H54 (cell line): Measurements from ENCODE around the gene RNF44.

ENCODE experiments used
- DNase-seq: peaks from one replicate; pipeline ENCODE4 v3.0.0; 2011; ENCODE audit warnings: low spot score, mixed read lengths; ENCODE audit not compliant: insufficient read length
- FAIRE-seq: peaks from 3 replicates; lab custom pipeline; 2011; peaks lifted over from hg19 to GRCh38; lab: Jason Lieb, UNC
- POLR2A ChIP-seq: IDR thresholded peaks from 2 replicates; pipeline ENCODE4 v1.6.1; 2011; ENCODE audit warnings: low read depth, mild to moderate bottlenecking, low read length

RNF44 gene

GRCh38 chr5:176526462-176526861 lies 10.7 kb downstream of the RNF44 start:
- TF ChIP-seq POLR2A, result no peak
- DNase-seq, result no peak
- FAIRE-seq, result no peak

DNA sequence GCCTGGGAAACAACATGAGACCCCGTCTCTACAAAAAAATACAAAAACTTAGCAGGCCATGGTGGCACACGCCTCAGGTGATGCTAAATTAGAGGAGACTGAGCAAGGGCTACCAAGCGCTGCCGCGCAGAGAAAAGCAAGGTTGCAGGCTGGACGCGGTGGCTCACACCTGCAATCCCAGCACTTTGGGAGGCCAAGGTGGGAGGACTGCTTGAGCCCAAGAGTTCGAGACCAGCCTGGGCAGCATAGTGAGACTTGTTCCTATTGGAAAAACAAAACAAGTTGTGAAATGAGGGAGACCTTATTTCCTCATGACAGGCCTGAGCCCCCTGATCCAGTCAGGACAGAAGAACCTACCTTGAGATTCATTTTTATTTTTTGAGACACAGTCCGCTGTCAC lies 11.5 kb downstream of the RNF44 start:
- FAIRE-seq (no peak), DNase-seq (no peak)
- no peak for TF ChIP-seq POLR2A

GRCh38 chr5:176524987-176525386 lies 12.2 kb downstream of the RNF44 start:
- TF ChIP-seq POLR2A, result no peak
- DNase-seq (no peak), FAIRE-seq (no peak)

DNA sequence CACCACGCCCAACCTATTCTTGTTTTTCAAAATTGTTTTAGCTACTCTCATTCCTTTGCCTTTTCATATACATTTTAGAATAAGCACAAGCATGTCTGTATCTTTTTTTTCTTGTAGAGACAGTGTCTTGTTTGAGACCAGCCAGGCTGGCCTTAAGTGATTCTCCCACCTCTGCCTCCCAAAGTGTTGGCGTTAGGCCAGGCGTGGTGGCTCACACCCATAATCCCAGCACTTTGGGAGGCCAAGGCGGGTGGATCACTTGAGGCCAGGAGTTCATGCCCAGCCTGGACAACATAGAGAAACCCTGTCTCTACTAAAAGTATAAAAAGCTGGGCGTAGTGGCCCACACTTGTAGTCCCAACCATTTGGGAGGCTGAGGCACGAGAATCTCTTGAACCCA lies 13.1 kb downstream of the RNF44 start:
- no peak for DNase-seq
- no peak for TF ChIP-seq POLR2A
- no peak for FAIRE-seq

DNA sequence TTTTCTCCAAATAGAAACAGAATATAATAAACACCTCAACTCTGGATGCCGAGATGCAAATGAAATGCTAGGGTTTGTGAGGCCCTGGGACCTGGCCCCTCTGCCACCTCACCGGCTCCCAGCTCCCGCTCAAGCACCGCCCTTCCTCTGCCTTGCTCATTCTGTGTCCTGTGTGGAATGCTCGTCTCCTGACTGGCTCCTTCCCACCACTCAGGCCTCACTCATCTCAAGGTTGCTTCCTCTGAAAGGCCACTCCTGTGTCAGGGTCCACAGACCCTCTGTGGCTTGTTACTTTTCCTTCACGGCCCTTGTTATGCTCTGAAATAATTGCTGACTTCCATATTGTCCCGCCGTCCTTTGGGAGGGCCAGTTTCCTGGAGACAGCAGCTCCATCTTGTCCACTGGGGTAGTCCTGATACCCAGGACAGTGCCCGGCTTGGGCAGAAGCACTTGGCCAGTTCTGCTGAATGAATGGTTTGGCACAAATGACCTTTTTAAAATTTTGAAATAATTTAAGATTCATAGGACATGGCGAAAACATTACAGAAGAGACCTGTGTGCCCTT lies 15.4 kb downstream of the RNF44 start:
- TF ChIP-seq POLR2A, result no peak

GRCh38 chr5:176521286-176521685 lies 15.9 kb downstream of the RNF44 start:
- DNase-seq, result no peak
- no peak for FAIRE-seq
- no peak for TF ChIP-seq POLR2A

More for the DNA sequence above, 15.4 kb downstream of the RNF44 start:
- FAIRE-seq (no peak), DNase-seq (no peak)

DNA sequence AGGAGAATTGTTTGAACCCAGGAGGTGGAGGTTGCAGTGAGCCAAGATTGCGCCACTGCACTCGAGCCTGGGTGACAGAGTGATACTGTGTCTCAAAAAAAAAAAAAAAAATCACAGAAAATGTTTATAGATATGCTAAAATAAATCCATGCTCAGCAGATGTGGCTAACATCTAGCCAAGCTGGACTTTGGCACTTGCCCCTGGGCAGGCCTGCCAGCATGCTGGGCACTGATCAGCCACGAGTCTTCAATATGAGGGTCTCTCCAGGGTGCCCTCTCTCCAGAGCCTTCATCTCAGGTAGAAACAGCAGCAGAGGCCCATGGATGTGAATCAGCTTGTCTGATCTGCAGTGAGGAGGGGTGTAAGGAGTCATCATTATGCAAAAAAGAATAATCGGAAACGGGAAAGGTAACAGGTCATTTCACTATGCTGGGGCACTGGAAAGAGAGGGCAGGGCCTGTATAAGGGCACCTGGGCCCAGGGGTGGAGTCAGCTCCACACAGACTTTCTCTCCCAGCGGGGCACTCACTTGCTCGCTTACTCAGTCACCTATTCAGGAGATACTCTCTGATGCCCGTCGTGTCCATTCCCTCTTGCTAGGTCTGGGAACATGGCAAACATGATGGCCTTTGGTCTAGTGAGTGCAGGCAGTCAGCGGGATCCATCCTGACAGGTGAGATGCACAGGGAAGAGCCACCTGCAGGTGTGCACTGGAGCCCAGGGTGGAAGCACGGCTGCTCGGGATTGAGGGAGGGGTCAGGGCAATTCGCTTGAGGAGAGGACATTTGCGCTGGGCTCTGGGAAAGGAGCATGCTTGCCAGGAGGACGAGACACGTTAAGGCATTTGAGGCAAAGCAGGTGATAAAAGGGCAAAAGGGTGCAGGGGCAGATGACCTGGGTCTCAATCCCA lies 17.1 kb downstream of the RNF44 start:
- FAIRE-seq, result no peak
- no peak for DNase-seq
- TF ChIP-seq POLR2A, result no peak

DNA sequence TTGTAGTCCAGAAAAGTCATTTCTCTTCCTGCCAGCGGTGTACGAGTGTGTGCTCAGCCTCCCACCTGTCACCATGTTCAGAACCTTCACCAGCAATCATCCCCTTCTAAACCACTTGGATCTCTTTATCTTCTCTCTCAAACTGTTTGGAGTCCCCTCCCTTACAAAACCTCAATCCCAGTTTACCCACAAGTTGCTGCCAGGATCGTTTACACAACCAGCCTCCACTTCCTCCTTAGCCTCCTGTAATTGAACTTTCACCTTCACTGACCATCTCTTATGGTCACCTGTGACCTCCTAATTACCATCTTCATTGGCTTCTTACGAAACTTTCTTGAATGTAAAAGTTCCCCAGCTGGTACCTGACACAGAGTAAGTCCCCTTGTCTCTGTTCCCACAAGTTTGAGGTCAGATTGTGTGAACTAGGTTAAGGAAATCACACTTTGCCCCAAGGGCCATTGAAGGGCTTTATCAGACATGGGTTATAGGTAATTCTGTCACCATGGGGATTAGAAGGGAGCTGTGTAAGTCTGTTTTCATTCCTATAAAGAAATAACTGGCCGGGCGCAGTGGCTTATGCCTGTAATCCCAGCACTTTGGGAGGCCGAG lies 20.0 kb downstream of the RNF44 start:
- no peak for TF ChIP-seq POLR2A
- FAIRE-seq (no peak), DNase-seq (no peak)

DNA sequence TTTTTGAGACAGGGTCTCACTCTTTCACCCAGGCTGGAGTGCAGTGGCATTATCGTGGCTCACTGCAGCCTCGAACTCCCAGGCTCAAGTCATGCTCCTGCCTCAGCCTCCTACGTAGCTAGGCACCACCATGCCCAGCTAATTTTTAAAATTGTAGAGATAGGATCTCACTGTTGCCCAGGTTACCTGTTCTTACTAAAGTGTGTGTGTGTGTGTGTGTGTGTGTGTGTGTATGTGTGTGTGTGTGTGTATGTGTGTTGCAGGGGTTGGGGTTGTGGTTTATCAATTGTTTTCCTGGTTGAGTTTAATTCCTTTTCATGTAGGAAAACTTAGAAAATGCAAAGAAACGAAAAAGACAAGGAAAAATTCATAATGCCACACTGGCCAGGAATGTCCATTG lies 21.8 kb downstream of the RNF44 start:
- no peak for TF ChIP-seq POLR2A
- FAIRE-seq, result no peak
- DNase-seq, result no peak

DNA sequence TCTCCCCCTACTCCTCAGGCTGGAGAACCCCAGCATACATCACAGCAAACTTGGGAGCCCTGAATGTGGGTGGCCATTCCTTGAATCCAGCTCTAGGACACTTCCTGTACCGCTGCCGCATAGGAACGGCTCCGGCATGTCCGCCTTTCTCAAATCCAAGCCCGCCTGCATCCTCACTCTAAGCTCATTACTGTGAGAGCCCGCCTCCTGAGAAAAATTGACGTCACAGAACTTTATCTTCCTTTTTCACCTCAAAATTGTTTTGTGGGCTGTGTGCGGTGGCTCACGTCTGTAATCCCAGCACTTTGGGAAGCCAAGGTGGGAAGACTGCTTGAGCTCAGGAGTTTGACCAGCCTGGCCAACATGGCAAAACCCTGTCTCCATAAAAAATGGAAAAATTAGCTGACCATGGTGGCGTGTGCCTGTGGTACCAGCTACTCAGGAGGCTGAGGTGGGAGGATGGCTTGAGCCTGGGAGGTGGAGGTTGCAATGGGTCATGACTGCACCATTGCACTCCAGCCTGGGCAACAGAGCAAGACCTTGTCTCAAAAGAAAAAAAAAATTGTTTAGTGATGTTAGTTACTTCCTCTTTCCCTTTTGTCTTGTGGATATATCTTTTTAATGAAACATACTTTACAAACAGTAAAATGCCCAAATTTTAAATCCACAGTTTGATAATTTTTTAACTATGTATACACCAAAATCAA lies 22.8 kb downstream of the RNF44 start:
- DNase-seq, result no peak
- FAIRE-seq, result no peak
- TF ChIP-seq POLR2A, result no peak

DNA sequence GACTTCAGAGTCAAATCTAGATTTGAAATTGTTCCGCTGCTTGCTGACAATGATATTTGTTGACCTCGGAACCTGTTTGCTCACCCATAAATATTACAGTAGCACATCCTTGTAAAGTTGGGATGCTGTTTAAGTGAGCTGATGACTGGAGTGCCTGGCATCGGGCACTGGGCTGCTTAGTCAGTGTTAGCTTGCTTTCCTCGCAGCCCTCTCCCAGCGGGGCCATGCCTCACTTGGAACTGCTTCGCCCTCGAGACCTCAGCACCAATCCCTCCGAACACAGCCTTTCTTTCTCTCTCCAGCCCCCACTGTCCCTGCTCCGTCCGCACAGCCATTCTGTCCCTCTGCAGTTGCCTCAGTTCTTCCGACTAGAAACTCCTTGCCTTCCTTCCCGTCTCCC lies 23.4 kb downstream of the RNF44 start:
- DNase-seq (no peak), FAIRE-seq (no peak)
- no peak for TF ChIP-seq POLR2A

DNA sequence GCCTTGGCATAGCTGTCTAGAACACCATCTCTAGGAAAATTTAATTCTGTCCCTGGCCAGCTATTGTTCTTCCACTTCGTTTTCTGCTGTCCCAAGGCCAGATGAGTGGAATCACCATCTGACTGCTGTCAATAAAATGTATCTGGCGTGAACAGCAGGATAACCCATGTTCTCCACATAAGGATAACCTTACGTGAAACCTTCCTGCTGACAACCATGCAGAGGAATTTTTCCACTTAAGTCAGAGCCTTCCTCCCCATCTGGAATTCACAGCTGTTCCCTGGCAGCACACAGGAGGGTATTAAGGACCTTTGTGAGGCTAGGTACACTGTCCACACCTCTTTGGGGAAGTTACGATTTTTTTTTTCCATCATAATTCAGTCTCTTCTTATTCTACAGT lies 28.6 kb downstream of the RNF44 start:
- DNase-seq (no peak), FAIRE-seq (no peak)
- TF ChIP-seq POLR2A, result no peak

GRCh38 chr5:176507911-176508310 lies 29.3 kb downstream of the RNF44 start:
- no peak for TF ChIP-seq POLR2A
- DNase-seq (no peak), FAIRE-seq (no peak)

GRCh38 chr5:176503496-176503895 lies 33.7 kb downstream of the RNF44 start:
- no peak for FAIRE-seq

More at GRCh38 chr5:176503496-176503895, 33.7 kb downstream of the RNF44 start:
- no peak for TF ChIP-seq POLR2A
- no peak for DNase-seq
